Stimulated activated naive B cell treated with anti-CD40 and anti-IgM and Interleukin-4, amounts not matched to agents 10 μg/mL and 1 μg/mL and 100 μg/mL, for 72 hours (primary cell): ENCODE measurements around the gene TSHZ2.

Experiments
- ATAC-seq, 2 donors: fragments of 150-1000 bp; cut with Tn5 transposase; replicated peaks; 2 replicates each; pipeline ENCODE4 v1.10.0; 2021; ENCODE audit warnings: moderate library complexity in 1 of 2
- DNase-seq: peaks from one replicate; pipeline ENCODE4 v3.0.0; 2021
- H3K27ac Mint-ChIP-seq: one replicate; pipeline ENCODE4 v1.8.0; 2022; ENCODE audit warnings: mild to moderate bottlenecking, mixed read lengths
- H3K27me3 Mint-ChIP-seq, 2 donors: one replicate each; pipeline ENCODE4 v1.8.0; 2022; ENCODE audit warnings: mixed read lengths in 2 of 2
- H3K36me3 Mint-ChIP-seq, 2 donors: one replicate each; pipeline ENCODE4 v1.8.0; 2022; ENCODE audit warnings: mixed read lengths in 2 of 2, mild to moderate bottlenecking in 1 of 2
- H3K4me1 Mint-ChIP-seq, 2 donors: one replicate each; pipeline ENCODE4 v1.8.0; 2022; ENCODE audit warnings: mixed read lengths in 2 of 2, mild to moderate bottlenecking in 1 of 2
- H3K4me3 Mint-ChIP-seq, 2 donors: one replicate each; pipeline ENCODE4 v1.8.0; 2022; ENCODE audit warnings: mild to moderate bottlenecking in 2 of 2, mixed read lengths in 2 of 2, moderate library complexity in 1 of 2
- H3K9me3 Mint-ChIP-seq, 2 donors: one replicate each; pipeline ENCODE4 v1.8.0; 2022; ENCODE audit warnings: mixed read lengths in 2 of 2, mild to moderate bottlenecking in 1 of 2

The TSHZ2 gene

DNA sequence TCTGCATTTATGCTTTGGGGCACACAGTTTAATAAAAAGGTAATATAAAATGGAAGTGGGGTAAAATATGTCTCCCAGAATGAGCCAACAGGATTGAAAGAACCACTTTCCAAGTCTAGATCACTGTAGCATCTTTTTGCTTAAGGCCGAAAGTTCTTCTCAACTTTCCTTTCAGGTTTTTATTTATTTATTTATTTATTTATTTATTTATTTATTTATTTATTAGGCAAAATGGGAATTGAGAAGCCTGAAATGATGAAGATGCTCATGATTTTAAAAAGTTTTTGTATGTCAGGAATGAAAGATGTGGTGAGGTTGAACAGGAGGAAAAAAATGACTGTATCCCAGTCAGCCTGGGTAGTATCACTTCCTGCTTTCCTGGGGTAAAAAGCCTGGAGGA is 24.0 kb downstream of the TSHZ2 start:
- Mint-ChIP-seq H3K4me1 (peaks cover 7 to 10% of the 10 kb centered on the region in 2 donors), H3K4me3 (no peak overlapping the region), H3K27me3 (peaks cover 13 to 16% of the 10 kb centered on the region in 2 donors), H3K36me3 (no peaks in the 10 kb centered on the region), H3K27ac (no peak overlapping the region), H3K9me3 (peaks cover 0 to 2% of the 10 kb centered on the region in 2 donors)
- ATAC-seq: no peak
- DNase-seq: no peak

DNA sequence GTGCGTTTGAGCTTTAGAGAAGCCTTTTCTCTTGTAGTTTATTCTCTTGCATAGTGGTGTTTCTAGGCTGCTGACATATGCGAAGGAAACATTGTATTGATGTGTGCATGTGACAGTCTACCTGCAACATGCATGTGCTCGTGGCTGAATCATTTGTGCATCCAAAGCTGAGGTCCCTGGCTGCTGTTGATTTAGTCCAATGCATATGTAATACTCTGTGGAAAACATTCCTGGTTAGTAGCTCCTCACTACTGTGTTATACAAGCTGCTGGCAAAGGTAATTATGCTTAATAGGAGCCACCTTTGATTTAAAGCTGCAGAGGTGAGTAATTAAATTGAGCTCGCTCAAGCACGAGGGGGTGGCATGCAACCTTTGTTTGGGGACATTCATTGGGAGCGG is 24.5 kb downstream of the TSHZ2 start:
- Mint-ChIP-seq H3K4me1 (peaks cover 9 to 15% of the 10 kb centered on the region in 2 donors), H3K36me3 (no peaks in the 10 kb centered on the region), H3K4me3 (no peak overlapping the region), H3K9me3 (peaks cover 0 to 2% of the 10 kb centered on the region in 2 donors), H3K27ac (no peak overlapping the region), H3K27me3 (peaks cover 13 to 16% of the 10 kb centered on the region in 2 donors)
- ATAC-seq (no peak), DNase-seq (no peak)

GRCh38 chr20:52998268-52998667 is 26.1 kb downstream of the TSHZ2 start:
- no peak overlapping the region for H3K4me3 Mint-ChIP-seq
- no peak overlapping the region for H3K27ac Mint-ChIP-seq
- peaks cover 13 to 22% of the 10 kb centered on the region in 2 donors for H3K4me1 Mint-ChIP-seq
- DNase-seq (no peak), ATAC-seq (no peak)
- H3K36me3 Mint-ChIP-seq: no peaks in the 10 kb centered on the region
- peaks cover 0 to 4% of the 10 kb centered on the region in 2 donors for H3K9me3 Mint-ChIP-seq
- peaks cover 13 to 16% of the 10 kb centered on the region in 2 donors for H3K27me3 Mint-ChIP-seq

GRCh38 chr20:52999040-52999439 is 26.9 kb downstream of the TSHZ2 start:
- Mint-ChIP-seq H3K36me3 (no peaks in the 10 kb centered on the region), H3K9me3 (peaks cover 0 to 3% of the 10 kb centered on the region in 2 donors), H3K4me1 (peaks cover 13 to 22% of the 10 kb centered on the region in 2 donors), H3K27ac (no peak overlapping the region), H3K27me3 (peaks cover 10 to 11% of the 10 kb centered on the region in 2 donors), H3K4me3 (no peak overlapping the region)
- no peak for ATAC-seq
- DNase-seq: no peak

DNA sequence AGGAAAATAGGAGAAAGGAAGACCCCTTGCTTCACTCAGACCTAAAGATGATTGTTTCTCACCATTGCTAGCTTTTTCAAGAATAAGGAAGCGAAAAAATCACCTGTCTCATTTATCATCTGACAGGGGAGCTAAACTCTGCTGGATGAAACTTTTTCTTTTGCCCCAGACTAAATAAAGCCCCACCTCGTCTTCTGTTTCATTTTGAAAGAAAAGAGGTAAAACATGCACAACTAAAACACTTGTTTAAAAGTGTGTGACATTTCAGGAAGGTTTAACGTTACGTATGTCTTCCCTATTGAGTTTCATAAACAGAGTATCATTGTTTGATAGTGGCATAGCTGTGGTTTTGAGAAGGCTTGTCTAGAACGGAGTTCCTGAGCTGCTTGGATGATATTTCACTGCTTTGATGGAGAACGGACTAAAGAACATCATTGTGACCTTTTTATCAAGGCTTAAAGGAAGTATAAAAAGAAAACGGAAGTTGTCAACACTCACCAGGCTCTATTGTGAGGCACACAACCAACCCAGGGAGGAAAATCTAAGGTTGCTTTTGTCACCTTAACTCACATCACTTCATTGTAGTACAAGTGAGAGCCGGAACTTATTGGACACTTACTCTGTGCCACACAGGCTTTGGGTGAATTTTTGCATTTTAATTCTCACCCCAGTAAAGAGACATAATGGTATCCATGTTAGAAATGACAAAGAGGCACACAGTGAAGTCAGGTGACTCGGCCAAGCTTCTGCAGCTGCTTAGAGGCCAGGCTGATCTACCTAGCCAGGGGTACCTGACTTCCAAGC is 29.5 kb downstream of the TSHZ2 start:
- DNase-seq (no peak), ATAC-seq (peak; percentile 74 to 76)
- Mint-ChIP-seq H3K4me1 (peaks cover 13 to 22% of the 10 kb centered on the region in 2 donors), H3K27me3 (peaks cover 0 to 7% of the 10 kb centered on the region in 2 donors), H3K27ac (peak overlapping the region; percentile 93), H3K9me3 (peaks cover 0 to 1% of the 10 kb centered on the region in 2 donors), H3K4me3 (peak overlapping the region; percentile 55), H3K36me3 (no peaks in the 10 kb centered on the region)

- Mint-ChIP-seq H3K9me3 (peaks cover 0 to 1% of the 10 kb centered on the region in 2 donors), H3K4me3 (no peak overlapping the region), H3K27me3 (peaks cover 7 to 9% of the 10 kb centered on the region in 2 donors), H3K27ac (no peak overlapping the region), H3K36me3 (no peaks in the 10 kb centered on the region), H3K4me1 (peaks cover 13 to 22% of the 10 kb centered on the region in 2 donors)
- DNase-seq: no peak
- ATAC-seq: no peak
Observed at GRCh38 chr20:53002786-53003185, 30.6 kb downstream of the TSHZ2 start.

DNA sequence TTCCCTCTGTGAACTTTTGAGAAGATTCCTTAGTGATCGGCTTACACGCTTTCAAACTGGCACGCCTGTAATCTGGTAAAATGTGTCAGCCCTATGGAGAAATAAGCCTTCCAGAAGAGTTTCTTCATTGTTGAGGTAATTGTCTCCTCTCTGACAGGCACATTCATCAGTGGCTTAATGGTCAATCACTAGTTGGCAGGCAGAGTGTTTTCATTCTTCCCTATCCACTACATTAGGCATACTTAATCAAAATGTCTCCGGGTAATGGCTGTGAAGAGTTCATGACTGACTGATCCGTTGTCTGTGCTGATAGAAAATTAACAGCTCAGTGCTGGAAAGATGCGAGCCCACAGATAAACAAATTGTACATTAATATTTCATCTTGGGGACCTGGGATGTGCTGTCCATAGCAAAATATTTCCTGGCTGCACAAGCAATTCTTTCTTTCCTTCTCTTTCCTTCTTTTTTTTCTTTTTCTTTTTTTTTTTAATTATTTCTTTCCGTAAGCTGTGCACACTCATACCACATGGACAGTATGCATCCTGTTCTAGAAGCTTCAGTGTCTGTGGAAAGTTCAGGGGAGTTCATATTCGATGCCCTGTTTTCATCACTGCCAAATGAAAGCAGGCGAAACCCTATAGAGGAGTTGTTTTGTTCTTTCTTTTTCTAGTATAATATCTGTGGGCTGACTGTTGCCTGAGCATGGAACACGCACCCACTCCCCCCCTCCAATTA is 31.4 kb downstream of the TSHZ2 start:
- Mint-ChIP-seq H3K4me1 (peaks cover 13 to 22% of the 10 kb centered on the region in 2 donors), H3K4me3 (no peak overlapping the region), H3K9me3 (peaks cover 0 to 1% of the 10 kb centered on the region in 2 donors), H3K27me3 (peaks cover 7 to 9% of the 10 kb centered on the region in 2 donors), H3K27ac (no peak overlapping the region), H3K36me3 (no peaks in the 10 kb centered on the region)
- ATAC-seq: no peak
- no peak for DNase-seq

GRCh38 chr20:53004267-53004813 is 32.2 kb downstream of the TSHZ2 start:
- Mint-ChIP-seq H3K9me3 (peaks cover 0 to 1% of the 10 kb centered on the region in 2 donors), H3K27me3 (peaks cover 7 to 9% of the 10 kb centered on the region in 2 donors), H3K4me1 (peaks cover 13 to 22% of the 10 kb centered on the region in 2 donors), H3K36me3 (no peaks in the 10 kb centered on the region), H3K4me3 (no peak overlapping the region), H3K27ac (no peak overlapping the region)
- DNase-seq (no peak), ATAC-seq (no peak)

DNA sequence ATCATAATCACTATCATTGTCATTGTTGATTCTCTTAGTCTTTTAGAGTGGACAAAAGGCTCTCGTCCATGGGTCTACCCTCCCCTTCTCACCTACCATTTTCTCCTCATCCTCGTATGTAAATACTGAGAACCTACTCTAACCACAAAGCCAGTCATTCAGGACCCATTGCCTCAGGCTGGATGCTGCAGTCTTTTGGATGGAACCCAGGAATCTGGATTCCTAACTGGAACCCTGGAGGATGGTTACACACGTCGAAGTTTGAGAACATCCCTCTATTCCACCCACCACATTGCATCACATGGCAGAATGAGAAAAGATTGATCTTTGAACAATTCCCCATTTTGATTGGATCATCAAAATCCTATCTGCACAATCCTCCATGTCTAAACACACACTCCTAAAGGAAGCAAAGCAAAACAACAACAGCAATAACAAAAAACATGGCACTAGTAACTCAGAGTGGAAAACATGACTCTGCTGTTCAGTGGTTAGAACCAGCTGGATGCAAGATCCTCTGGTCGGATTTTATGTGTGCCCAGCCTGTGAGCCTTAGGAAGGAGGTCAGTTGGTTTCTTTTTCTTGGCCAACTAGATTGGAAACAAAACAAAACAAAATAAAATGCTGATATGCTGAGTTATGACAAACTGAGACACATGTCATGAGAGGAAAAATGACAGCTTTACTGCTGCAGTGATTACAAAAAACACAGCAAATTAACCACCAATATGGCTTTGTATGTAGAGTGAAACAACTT is 38.0 kb downstream of the TSHZ2 start:
- DNase-seq: no peak
- ATAC-seq: no peak
- no peaks in the 10 kb centered on the region for H3K4me1 Mint-ChIP-seq
- H3K9me3 Mint-ChIP-seq: peaks cover 4 to 9% of the 10 kb centered on the region in 2 donors
- no peak overlapping the region for H3K27ac Mint-ChIP-seq
- H3K4me3 Mint-ChIP-seq: no peak overlapping the region
- H3K36me3 Mint-ChIP-seq: peaks cover 0 to 3% of the 10 kb centered on the region in 2 donors
- peaks cover 6 to 7% of the 10 kb centered on the region in 2 donors for H3K27me3 Mint-ChIP-seq

DNA sequence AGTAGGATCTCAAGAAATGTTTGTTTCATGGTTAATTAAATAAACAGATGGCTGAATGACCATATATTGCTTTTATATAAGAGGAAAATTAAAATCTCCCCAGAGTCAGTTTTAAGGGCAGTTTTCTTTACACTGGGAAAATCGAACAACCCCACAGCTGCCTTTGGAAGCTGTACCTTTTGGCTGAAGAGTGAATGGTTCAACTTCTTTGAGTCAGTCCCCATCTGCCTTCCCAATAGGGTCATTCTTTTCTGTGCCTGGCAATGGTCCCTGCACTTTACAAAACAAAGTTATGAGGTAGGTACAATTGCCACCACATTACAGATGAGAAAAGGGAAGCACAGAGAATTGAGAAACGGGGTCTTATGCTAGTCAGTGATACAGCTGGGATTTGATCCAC is 39.5 kb downstream of the TSHZ2 start:
- peaks cover 6 to 7% of the 10 kb centered on the region in 2 donors for H3K27me3 Mint-ChIP-seq
- H3K4me1 Mint-ChIP-seq: no peaks in the 10 kb centered on the region
- peaks cover 0 to 3% of the 10 kb centered on the region in 2 donors for H3K36me3 Mint-ChIP-seq
- no peak overlapping the region for H3K27ac Mint-ChIP-seq
- H3K4me3 Mint-ChIP-seq: no peak overlapping the region
- ATAC-seq (no peak), DNase-seq (no peak)
- peaks cover 4 to 9% of the 10 kb centered on the region in 2 donors for H3K9me3 Mint-ChIP-seq

DNA sequence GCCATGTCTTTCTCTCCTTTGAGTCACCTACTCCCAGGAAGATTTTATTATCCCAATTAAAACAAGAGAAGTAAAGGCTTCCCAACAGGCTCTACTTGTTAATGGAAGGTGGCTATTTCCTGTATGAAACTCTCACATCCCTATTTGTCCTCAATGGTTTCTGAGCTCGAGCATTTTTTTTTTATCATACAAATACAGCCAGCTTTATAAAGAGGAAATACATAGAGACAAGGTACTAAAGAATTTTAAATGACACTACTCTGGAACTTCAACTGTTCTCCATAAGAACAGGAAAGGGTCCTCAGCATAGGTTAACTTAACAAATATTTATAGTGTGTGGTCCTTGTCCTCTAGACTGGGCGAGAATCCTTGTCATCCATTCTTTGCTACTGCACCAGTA is 41.0 kb downstream of the TSHZ2 start:
- H3K4me1 Mint-ChIP-seq: no peaks in the 10 kb centered on the region
- H3K27me3 Mint-ChIP-seq: peaks cover 0 to 4% of the 10 kb centered on the region in 2 donors
- peaks cover 4 to 9% of the 10 kb centered on the region in 2 donors for H3K9me3 Mint-ChIP-seq
- DNase-seq (no peak), ATAC-seq (no peak)
- H3K27ac Mint-ChIP-seq: no peak overlapping the region
- H3K4me3 Mint-ChIP-seq: no peak overlapping the region
- peaks cover 0 to 3% of the 10 kb centered on the region in 2 donors for H3K36me3 Mint-ChIP-seq

DNA sequence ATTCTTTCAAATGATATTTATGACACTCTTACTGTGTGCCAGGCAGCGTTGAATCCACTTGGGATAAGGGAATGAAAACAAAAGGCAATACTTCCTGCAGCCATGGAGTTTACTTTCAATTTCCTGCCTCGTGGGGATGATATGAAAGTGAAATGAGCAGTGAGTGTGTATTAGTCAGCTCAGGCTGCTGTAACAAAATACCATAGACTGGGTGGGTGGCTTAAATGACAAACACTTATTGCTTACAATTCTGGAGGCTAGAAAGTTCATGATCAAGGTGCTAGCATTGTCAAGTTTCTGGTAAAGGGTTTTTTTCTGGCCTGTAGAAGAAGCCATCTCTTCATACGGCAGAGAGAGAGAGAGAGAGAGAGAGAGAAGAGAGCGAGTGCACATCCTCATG is 41.7 kb downstream of the TSHZ2 start:
- ATAC-seq (no peak), DNase-seq (no peak)
- Mint-ChIP-seq H3K36me3 (peaks cover 0 to 3% of the 10 kb centered on the region in 2 donors), H3K4me1 (no peaks in the 10 kb centered on the region), H3K27ac (no peak overlapping the region), H3K27me3 (peaks cover 0 to 4% of the 10 kb centered on the region in 2 donors), H3K4me3 (no peak overlapping the region), H3K9me3 (peaks cover 4 to 9% of the 10 kb centered on the region in 2 donors)

GRCh38 chr20:53016071-53016470 is 43.9 kb downstream of the TSHZ2 start:
- no peak for ATAC-seq
- Mint-ChIP-seq H3K27me3 (peaks cover 0 to 8% of the 10 kb centered on the region in 2 donors), H3K27ac (no peak overlapping the region), H3K4me3 (no peak overlapping the region), H3K36me3 (peaks cover 0 to 3% of the 10 kb centered on the region in 2 donors), H3K9me3 (peaks cover 12 to 16% of the 10 kb centered on the region in 2 donors), H3K4me1 (no peaks in the 10 kb centered on the region)
- no peak for DNase-seq
